DOHH2 (cell line): ENCODE results near the gene NFIB.

ENCODE experiments used
- H3F3A ChIP-seq: fragments of 200-600 bp; sonication (generic), shearing (Covaris generic); 2 replicates; pipeline ENCODE4 v1.6.0; 2016; ENCODE audit warnings: antibody characterized with exemption, mild to moderate bottlenecking; ENCODE audit not compliant: control insufficient read depth, insufficient read depth
- H3K27ac ChIP-seq: fragments of 200-600 bp; sonication (generic); 2 replicates; pipeline ENCODE4 v1.5.1; 2014; ENCODE audit warnings: low read depth, mild to moderate bottlenecking, low read length, moderate library complexity
- H3K27me3 ChIP-seq: fragments of 200-600 bp; sonication (generic); 2 replicates; pipeline ENCODE4 v1.6.1; 2014; ENCODE audit warnings: mild to moderate bottlenecking, low read length, mixed read lengths; ENCODE audit not compliant: control insufficient read depth
- H3K36me3 ChIP-seq: fragments of 200-600 bp; sonication (generic); 2 replicates; pipeline ENCODE4 v1.6.1; 2014; ENCODE audit warnings: mild to moderate bottlenecking, low read length, moderate library complexity, mixed read lengths; ENCODE audit not compliant: control insufficient read depth
- H3K4me1 ChIP-seq: fragments of 200-600 bp; sonication (generic); 2 replicates; pipeline ENCODE4 v1.6.1; 2014; ENCODE audit warnings: mild to moderate bottlenecking, low read length, mixed read lengths; ENCODE audit not compliant: control insufficient read depth
- H3K4me2 ChIP-seq: fragments of 200-600 bp; sonication (generic); 2 replicates; pipeline ENCODE4 v1.6.0; 2014; ENCODE audit warnings: mild to moderate bottlenecking, low read length, moderate library complexity
- H3K4me3 ChIP-seq: fragments of 200-600 bp; sonication (generic); 2 replicates; pipeline ENCODE4 v1.5.1; 2014; ENCODE audit warnings: mild to moderate bottlenecking, low read length, mixed read lengths
- H3K79me2 ChIP-seq: fragments of 200-600 bp; sonication (generic); 2 replicates; pipeline ENCODE4 v1.6.1; 2014; ENCODE audit warnings: mild to moderate bottlenecking, low read length, mixed read lengths; ENCODE audit not compliant: control insufficient read depth
- H3K9me2 ChIP-seq: fragments of 200-600 bp; sonication (generic); replicated peaks from 2 replicates; pipeline ENCODE4 v1.6.1; 2014; ENCODE audit warnings: mild to moderate bottlenecking, low read length, mixed read lengths; ENCODE audit not compliant: control insufficient read depth
- H3K9me3 ChIP-seq: fragments of 200-600 bp; sonication (generic); 2 replicates; pipeline ENCODE4 v1.6.1; 2014; ENCODE audit warnings: antibody characterized with exemption, low read length, mixed read lengths; ENCODE audit not compliant: control insufficient read depth, insufficient read depth
- H4K20me1 ChIP-seq: fragments of 200-600 bp; sonication (generic); 2 replicates; pipeline ENCODE4 v1.6.0; 2014; ENCODE audit warnings: low read depth, mild to moderate bottlenecking, antibody characterized with exemption, low read length, moderate library complexity; ENCODE audit not compliant: control insufficient read depth, insufficient read depth
- EZH2phosphoT487 ChIP-seq: fragments of 200-600 bp; sonication (generic); IDR thresholded peaks from 2 replicates; pipeline ENCODE4 v1.6.1; 2017; ENCODE audit warnings: borderline replicate concordance, mild to moderate bottlenecking, antibody characterized with exemption, low read length, moderate library complexity, mixed read lengths
- TF ChIP-seq, protein P1 (sequence below): fragments of 200-600 bp; sonication (generic); IDR thresholded peaks from one replicate; pipeline ENCODE4 v1.5.1; 2014; ENCODE audit warnings: antibody characterized with exemption, mild to moderate bottlenecking, low read depth, low read length; ENCODE audit not compliant: poor library complexity, severe bottlenecking

Gene NFIB

GRCh38 chr9:14144215-14144614 lies 169.7 kb downstream of the NFIB start:
- H3K9me2 ChIP-seq, result no peaks in the 10 kb centered on the region
- H3K27ac ChIP-seq, result no peak overlapping the region
- H3K36me3 ChIP-seq, result no peaks in the 10 kb centered on the region
- H3K4me3 ChIP-seq, result no peak overlapping the region
- H3K79me2 ChIP-seq, result no peaks in the 10 kb centered on the region
- H3K9me3 ChIP-seq, result no peaks in the 10 kb centered on the region
- H3K4me2 ChIP-seq, result no peak overlapping the region
- H3K27me3 ChIP-seq, result no peaks in the 10 kb centered on the region
- TF ChIP-seq EZH2phosphoT487, result no peak
- TF ChIP-seq, protein P1, sequence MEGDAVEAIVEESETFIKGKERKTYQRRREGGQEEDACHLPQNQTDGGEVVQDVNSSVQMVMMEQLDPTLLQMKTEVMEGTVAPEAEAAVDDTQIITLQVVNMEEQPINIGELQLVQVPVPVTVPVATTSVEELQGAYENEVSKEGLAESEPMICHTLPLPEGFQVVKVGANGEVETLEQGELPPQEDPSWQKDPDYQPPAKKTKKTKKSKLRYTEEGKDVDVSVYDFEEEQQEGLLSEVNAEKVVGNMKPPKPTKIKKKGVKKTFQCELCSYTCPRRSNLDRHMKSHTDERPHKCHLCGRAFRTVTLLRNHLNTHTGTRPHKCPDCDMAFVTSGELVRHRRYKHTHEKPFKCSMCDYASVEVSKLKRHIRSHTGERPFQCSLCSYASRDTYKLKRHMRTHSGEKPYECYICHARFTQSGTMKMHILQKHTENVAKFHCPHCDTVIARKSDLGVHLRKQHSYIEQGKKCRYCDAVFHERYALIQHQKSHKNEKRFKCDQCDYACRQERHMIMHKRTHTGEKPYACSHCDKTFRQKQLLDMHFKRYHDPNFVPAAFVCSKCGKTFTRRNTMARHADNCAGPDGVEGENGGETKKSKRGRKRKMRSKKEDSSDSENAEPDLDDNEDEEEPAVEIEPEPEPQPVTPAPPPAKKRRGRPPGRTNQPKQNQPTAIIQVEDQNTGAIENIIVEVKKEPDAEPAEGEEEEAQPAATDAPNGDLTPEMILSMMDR, result no peak
- no peaks in the 10 kb centered on the region for H3F3A ChIP-seq
- H3K4me1 ChIP-seq, result no peaks in the 10 kb centered on the region
- no peaks in the 10 kb centered on the region for H4K20me1 ChIP-seq

DNA sequence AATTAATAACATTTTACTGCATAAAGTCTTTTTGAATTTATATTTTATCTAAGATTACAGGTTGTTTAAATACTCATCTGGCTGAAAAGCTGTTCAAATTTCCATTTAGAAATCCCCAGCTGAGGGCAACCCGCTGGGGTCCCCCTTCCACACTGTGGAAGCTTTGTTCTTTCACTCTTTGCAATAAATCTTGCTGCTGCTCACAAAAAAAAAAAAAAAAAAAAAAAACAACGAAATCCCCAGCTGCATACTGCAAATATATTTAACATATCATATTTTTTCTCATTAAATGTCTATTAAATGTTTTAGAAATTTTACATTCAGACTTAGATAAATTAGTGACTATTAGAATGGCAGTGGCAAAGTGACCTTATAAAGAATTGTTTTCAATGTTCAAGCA lies 172.2 kb downstream of the NFIB start:
- TF ChIP-seq EZH2phosphoT487, result no peak
- TF ChIP-seq, protein P1, result no peak
- Histone ChIP-seq H3K27me3 (no peaks in the 10 kb centered on the region), H3K27ac (no peak overlapping the region), H4K20me1 (no peaks in the 10 kb centered on the region), H3K4me1 (no peaks in the 10 kb centered on the region), H3K4me2 (no peak overlapping the region), H3F3A (no peaks in the 10 kb centered on the region), H3K4me3 (no peak overlapping the region), H3K79me2 (no peaks in the 10 kb centered on the region), H3K9me3 (no peaks in the 10 kb centered on the region), H3K9me2 (no peaks in the 10 kb centered on the region), H3K36me3 (no peaks in the 10 kb centered on the region)

DNA sequence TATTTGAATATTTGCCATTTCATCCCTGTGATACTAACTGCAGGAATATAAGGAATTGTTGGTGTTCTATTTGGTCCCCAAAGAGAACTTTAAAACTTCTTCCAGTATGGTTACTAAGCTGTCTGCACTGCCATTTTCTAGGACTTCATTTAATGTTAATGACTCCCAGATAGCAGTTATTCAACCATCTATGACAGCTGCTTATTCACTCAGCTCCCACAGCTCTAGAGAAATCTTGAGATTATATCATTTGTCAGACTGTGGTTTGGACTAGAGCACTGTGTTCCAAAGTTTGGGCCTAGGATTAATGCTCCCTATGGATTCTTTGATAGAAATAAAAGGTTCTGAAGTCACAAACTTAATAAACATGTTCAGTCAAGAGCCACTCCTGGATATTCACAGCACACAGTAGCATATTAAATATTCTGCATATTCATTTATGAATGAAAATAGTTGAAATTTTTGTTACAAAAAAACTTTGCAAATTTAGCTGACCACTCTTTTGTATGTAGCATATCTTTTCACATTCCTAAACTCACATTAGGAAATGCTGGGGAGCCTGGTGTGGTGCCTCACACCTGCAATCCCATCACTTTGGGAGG lies 173.7 kb downstream of the NFIB start:
- Histone ChIP-seq H3K79me2 (no peaks in the 10 kb centered on the region), H3K4me2 (no peak overlapping the region), H3K9me2 (no peaks in the 10 kb centered on the region), H3K27me3 (no peaks in the 10 kb centered on the region), H3K4me1 (no peaks in the 10 kb centered on the region), H4K20me1 (no peaks in the 10 kb centered on the region), H3K27ac (no peak overlapping the region), H3F3A (no peaks in the 10 kb centered on the region), H3K9me3 (no peaks in the 10 kb centered on the region), H3K36me3 (no peaks in the 10 kb centered on the region), H3K4me3 (no peak overlapping the region)
- TF ChIP-seq, protein P1, result no peak
- TF ChIP-seq EZH2phosphoT487, result no peak
